ENCODE measurements around the gene GHITM. TPM values are rescaled to one million over a fixed set of nuclear protein-coding genes. Genes with fewer than 3 reads are reported as not detected.

The GHITM gene
- polyA plus RNA-seq, 1 of the 3 experiments (the other 2 are of a cell fraction): 113 TPM

DNA sequence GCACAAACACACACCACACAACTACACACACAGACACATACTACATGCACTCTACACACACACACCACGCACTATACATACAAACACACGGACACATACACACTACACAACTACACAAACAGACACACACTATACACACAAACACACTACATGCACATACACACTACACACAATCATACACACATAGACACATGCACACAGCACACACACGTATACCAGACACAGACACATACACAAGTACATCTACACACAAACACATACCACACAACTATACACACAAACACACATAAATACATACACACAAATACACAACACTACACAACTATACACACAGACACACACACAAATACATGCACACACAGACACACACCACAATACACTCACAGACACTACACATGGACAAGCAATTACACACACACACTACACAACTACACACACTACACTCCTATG is 38.9 kb downstream of the GHITM start:
- Histone ChIP-seq H3K9me2 (no peaks in the 10 kb centered on the region), H3K9me3 (no peaks in the 10 kb centered on the region), H4K20me1 (ENCODE audit: insufficient read depth) (no peaks in the 10 kb centered on the region), H3K36me3 (replicated peaks in 1 of 2; ENCODE audit: control insufficient read depth in 1 of 2, insufficient read depth in 2 of 2, low read length in 1 of 2) (no peaks in the 10 kb centered on the region), H3K4me2 (no peak overlapping the region), H3K27me3 (ENCODE audit: insufficient read depth) (no peaks in the 10 kb centered on the region), H3K79me2 (ENCODE audit: insufficient read depth) (no peaks in the 10 kb centered on the region), H2AFZ (ENCODE audit: low read depth) (no peak overlapping the region), H3K4me1 (ENCODE audit: control insufficient read depth in 1 of 2, insufficient read depth in 2 of 2, low read depth in 1 of 2, low read length in 1 of 2) (peaks cover 0 to 8% of the 10 kb centered on the region in 2 experiments; a peak in 1 of 4 replicates), H3K9ac (no peak overlapping the region), H3F3A (replicated peaks; ENCODE audit: insufficient read depth) (no peaks in the 10 kb centered on the region), H3K27ac (ENCODE audit: low read depth in 2 of 2, low read length in 1 of 2) (no peak overlapping the region), H3K4me3 (ENCODE audit: low read depth in 2 of 2, low read length in 1 of 2) (no peak overlapping the region)
- ChIA-PET CTCF (interaction anchor here (1.1 kb wide), 1 partner anchor 27 kb away, joined by 4 read pairs; no protein-coding TSS in a partner anchor), POLR2A (no interaction called here)
- WGBS (ENCODE audit: low lambda C conversion rate): 66% methylated on average over 3 of the region's 3 CpGs
- DNase-seq: no peak
- no peak for TF ChIP-seq FOXM1 (IDR thresholded peaks at IDR 0.05; ENCODE audit: low read depth)
- TF ChIP-seq RAD21 (IDR thresholded peaks at IDR 0.05; ENCODE audit: low read length): no peak
- TF ChIP-seq POLR2AphosphoS5 (IDR thresholded peaks at IDR 0.05; ENCODE audit: low read depth, low read length): no peak
- TF ChIP-seq NFIC (IDR thresholded peaks at IDR 0.05; ENCODE audit: borderline replicate concordance): no peak
- no peak for TF ChIP-seq TEAD4 (IDR thresholded peaks at IDR 0.05; ENCODE audit: borderline replicate concordance, insufficient read depth)
- TF ChIP-seq, protein P1, sequence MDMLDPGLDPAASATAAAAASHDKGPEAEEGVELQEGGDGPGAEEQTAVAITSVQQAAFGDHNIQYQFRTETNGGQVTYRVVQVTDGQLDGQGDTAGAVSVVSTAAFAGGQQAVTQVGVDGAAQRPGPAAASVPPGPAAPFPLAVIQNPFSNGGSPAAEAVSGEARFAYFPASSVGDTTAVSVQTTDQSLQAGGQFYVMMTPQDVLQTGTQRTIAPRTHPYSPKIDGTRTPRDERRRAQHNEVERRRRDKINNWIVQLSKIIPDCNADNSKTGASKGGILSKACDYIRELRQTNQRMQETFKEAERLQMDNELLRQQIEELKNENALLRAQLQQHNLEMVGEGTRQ (IDR thresholded peaks at IDR 0.05; ENCODE audit: borderline replicate concordance, low read depth, low read length): no peak
- TF ChIP-seq, protein P2, sequence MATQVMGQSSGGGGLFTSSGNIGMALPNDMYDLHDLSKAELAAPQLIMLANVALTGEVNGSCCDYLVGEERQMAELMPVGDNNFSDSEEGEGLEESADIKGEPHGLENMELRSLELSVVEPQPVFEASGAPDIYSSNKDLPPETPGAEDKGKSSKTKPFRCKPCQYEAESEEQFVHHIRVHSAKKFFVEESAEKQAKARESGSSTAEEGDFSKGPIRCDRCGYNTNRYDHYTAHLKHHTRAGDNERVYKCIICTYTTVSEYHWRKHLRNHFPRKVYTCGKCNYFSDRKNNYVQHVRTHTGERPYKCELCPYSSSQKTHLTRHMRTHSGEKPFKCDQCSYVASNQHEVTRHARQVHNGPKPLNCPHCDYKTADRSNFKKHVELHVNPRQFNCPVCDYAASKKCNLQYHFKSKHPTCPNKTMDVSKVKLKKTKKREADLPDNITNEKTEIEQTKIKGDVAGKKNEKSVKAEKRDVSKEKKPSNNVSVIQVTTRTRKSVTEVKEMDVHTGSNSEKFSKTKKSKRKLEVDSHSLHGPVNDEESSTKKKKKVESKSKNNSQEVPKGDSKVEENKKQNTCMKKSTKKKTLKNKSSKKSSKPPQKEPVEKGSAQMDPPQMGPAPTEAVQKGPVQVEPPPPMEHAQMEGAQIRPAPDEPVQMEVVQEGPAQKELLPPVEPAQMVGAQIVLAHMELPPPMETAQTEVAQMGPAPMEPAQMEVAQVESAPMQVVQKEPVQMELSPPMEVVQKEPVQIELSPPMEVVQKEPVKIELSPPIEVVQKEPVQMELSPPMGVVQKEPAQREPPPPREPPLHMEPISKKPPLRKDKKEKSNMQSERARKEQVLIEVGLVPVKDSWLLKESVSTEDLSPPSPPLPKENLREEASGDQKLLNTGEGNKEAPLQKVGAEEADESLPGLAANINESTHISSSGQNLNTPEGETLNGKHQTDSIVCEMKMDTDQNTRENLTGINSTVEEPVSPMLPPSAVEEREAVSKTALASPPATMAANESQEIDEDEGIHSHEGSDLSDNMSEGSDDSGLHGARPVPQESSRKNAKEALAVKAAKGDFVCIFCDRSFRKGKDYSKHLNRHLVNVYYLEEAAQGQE (IDR thresholded peaks at IDR 0.05; ENCODE audit: low read depth, low read length): no peak
- TF ChIP-seq, protein P3, sequence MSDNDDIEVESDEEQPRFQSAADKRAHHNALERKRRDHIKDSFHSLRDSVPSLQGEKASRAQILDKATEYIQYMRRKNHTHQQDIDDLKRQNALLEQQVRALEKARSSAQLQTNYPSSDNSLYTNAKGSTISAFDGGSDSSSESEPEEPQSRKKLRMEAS (IDR thresholded peaks at IDR 0.05; ENCODE audit: low read depth): no peak
- no peak for TF ChIP-seq FOXJ3 (CRISPR knock-in tag; IDR thresholded peaks at IDR 0.05)
- TF ChIP-seq TAF1 (IDR thresholded peaks at IDR 0.05; ENCODE audit: borderline replicate concordance, low read depth, low read length): no peak
- no peak for TF ChIP-seq TCF12 (IDR thresholded peaks at IDR 0.05)
- TF ChIP-seq, protein P4, sequence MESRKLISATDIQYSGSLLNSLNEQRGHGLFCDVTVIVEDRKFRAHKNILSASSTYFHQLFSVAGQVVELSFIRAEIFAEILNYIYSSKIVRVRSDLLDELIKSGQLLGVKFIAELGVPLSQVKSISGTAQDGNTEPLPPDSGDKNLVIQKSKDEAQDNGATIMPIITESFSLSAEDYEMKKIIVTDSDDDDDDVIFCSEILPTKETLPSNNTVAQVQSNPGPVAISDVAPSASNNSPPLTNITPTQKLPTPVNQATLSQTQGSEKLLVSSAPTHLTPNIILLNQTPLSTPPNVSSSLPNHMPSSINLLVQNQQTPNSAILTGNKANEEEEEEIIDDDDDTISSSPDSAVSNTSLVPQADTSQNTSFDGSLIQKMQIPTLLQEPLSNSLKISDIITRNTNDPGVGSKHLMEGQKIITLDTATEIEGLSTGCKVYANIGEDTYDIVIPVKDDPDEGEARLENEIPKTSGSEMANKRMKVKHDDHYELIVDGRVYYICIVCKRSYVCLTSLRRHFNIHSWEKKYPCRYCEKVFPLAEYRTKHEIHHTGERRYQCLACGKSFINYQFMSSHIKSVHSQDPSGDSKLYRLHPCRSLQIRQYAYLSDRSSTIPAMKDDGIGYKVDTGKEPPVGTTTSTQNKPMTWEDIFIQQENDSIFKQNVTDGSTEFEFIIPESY (IDR thresholded peaks at IDR 0.05; ENCODE audit: borderline replicate concordance, low read depth): no peak
- TF ChIP-seq GABPA (IDR thresholded peaks at IDR 0.05; ENCODE audit: low read depth): no peak
- TF ChIP-seq NRF1 (IDR thresholded peaks at IDR 0.05; ENCODE audit: low read depth, low read length): no peak
